ENCODE measurements around the gene ADAMTS17.

- TF ChIP-seq CTCF (IDR thresholded peaks at IDR 0.05) (no peak), SIN3A (IDR thresholded peaks at IDR 0.05; ENCODE audit: borderline replicate concordance, insufficient read depth, low read depth, low read length) (no peak), POLR2AphosphoS5 (IDR thresholded peaks at IDR 0.05; ENCODE audit: low read depth, low read length) (no peak)
These were observed 13.6 kb upstream of the ADAMTS17 start for GRCh38 chr15:100355342-100355741.
